Sigmoid colon (tissue), 7 donors: ENCODE results near the gene MEF2A. TPM values are rescaled to one million over a fixed set of nuclear protein-coding genes. Genes with fewer than 3 reads are reported as not detected.
A peak's percentile ranks its signal among the peaks of the same experiment; 100 is the strongest.
"Not testable (repeated sequence)": the region's sequence is repeated elsewhere in the genome, so short reads cannot be mapped to it uniquely, and the experiment has no call there.

ENCODE experiments used
- DNase-seq: peaks from one replicate; pipeline ENCODE4 v3.0.0-alpha.2; 2019
- H3K27ac ChIP-seq, 4 donors: fragments of 200-600 bp; sonication (generic); one replicate each; pipeline ENCODE4 v1.5.1; 2016 to 2019; ENCODE audit warnings: mild to moderate bottlenecking in 1 of 4
- H3K27me3 ChIP-seq, 3 donors: fragments of 200-600 bp; sonication (generic); one replicate each; pipeline ENCODE4 v1.5.1; 2019; ENCODE audit warnings: mild to moderate bottlenecking in 1 of 3
- H3K36me3 ChIP-seq, 4 donors: fragments of 200-600 bp; sonication (generic); one replicate each; pipeline ENCODE4 v1.5.1; 2016 to 2019
- H3K4me1 ChIP-seq, 4 donors: fragments of 200-600 bp; sonication (generic); one replicate each; pipeline ENCODE4 v1.5.1; 2017 to 2019
- H3K4me3 ChIP-seq, 4 donors: fragments of 200-600 bp; sonication (generic); one replicate each; pipeline ENCODE4 v1.5.1; 2017 to 2019; ENCODE audit warnings: mild to moderate bottlenecking in 2 of 4, moderate library complexity in 1 of 4
- H3K9me3 ChIP-seq, 4 donors: fragments of 200-600 bp in 3 of 4; sonication (generic) in 3 of 4; one replicate each; pipeline versions ENCODE4 v1.5.1 to v1.6.1; 2013 to 2019
- CTCF ChIP-seq, 4 experiments: fragments of 450-650 bp in 3 of 4; fragments of 200-600 bp in 1 of 4; IDR thresholded peaks; one replicate each; pipeline ENCODE4 v1.5.1; 2016 to 2019; ENCODE audit warnings: antibody characterized with exemption in 4 of 4, mild to moderate bottlenecking in 3 of 4, moderate library complexity in 2 of 4
- EP300 ChIP-seq, 4 donors: sonication (generic); formaldehyde crosslinking; IDR thresholded peaks; one replicate each; pipeline ENCODE4 v1.6.1; 2017; ENCODE audit warnings: antibody characterized with exemption in 4 of 4
- POLR2A ChIP-seq, 2 donors: fragments of 450-650 bp; IDR thresholded peaks; one replicate each; pipeline ENCODE4 v1.6.1; 2016; ENCODE audit warnings: antibody characterized with exemption in 2 of 2, mild to moderate bottlenecking in 2 of 2, moderate library complexity in 2 of 2
- POLR2AphosphoS5 ChIP-seq, 4 donors: sonication (generic); formaldehyde crosslinking; IDR thresholded peaks; one replicate each; pipeline ENCODE4 v1.6.1; 2017; ENCODE audit warnings: antibody characterized with exemption in 4 of 4
- WGBS, 2 donors: extraction: QIAGEN DNeasy Blood & Tissue Kit; methylation state at CpG; one replicate each; pipeline ENCODE4 v1.1.7; 2013; 5-methylcytosine and 5-hydroxymethylcytosine counted together
- intact Hi-C: fragments of 100-400 bp; cut with DNase I; formaldehyde crosslinking; loops from one replicate; pipeline ENCODE4 v1.15.1; 2023
- polyA plus RNA-seq, 3 donors: library from polyadenylated mRNA; stranded (reverse); fragments of 200-250 nt; gene quantifications; one replicate each; pipeline ENCODE4 v1.2.3, GENCODE V29; 2013
- total RNA-seq, 4 donors: library from RNA; depleted of rRNA; stranded (reverse); fragments of >200 nt; gene quantifications; one replicate each; pipeline ENCODE4 v1.1.0, GENCODE V29; 2016
- donor health status: healthy with polysubstance abuse.
- donor health status: Bipolar disorder and iron deficiency.
- donor health status: healthy.

Gene MEF2A
- total and polyA plus RNA-seq, 7 donors = 11.6 to 123 (median 78.8) TPM

GRCh38 chr15:99732124-99732750 is 166.5 kb downstream of the MEF2A start:
- Histone ChIP-seq H3K9me3 (no peaks in the 10 kb centered on the region), H3K27ac (peak overlapping the region; percentile 87 to 95 (median 90)), H3K4me3 (peak overlapping the region; percentile 59 to 95 (median 90)), H3K27me3 (no peaks in the 10 kb centered on the region), H3K36me3 (peaks cover 0 to 21% (median 6%) of the 10 kb centered on the region in 4 donors), H3K4me1 (peaks cover 0 to 32% (median 20%) of the 10 kb centered on the region in 4 donors)
- TF ChIP-seq EP300 (IDR thresholded peaks at IDR 0.05) (no peak), POLR2AphosphoS5 (IDR thresholded peaks at IDR 0.05) (no peak), CTCF (IDR thresholded peaks at IDR 0.05) (no peak), POLR2A (IDR thresholded peaks at IDR 0.05) (no peak)
- intact Hi-C loops = loop anchor here (10.0 kb wide), 1 partner anchor 457 kb away; no protein-coding TSS in a partner anchor
- no peak for DNase-seq
- WGBS, 2 donors = 27 to 33% methylated on average over 18 of the region's 18 CpGs

GRCh38 chr15:99732751-99733267 is 167.0 kb downstream of the MEF2A start:
- no peaks in the 10 kb centered on the region for H3K9me3 ChIP-seq
- TF ChIP-seq EP300 (IDR thresholded peaks at IDR 0.05) (no peak), POLR2A (IDR thresholded peaks at IDR 0.05) (no peak), POLR2AphosphoS5 (IDR thresholded peaks at IDR 0.05) (no peak), CTCF (IDR thresholded peaks at IDR 0.05) (no peak)
- peaks cover 0 to 17% (median 6%) of the 10 kb centered on the region in 4 donors for H3K36me3 ChIP-seq
- intact Hi-C loops = loop anchor here (10.0 kb wide), 1 partner anchor 458 kb away; no protein-coding TSS in a partner anchor
- peak overlapping the region; percentile 59 to 95 (median 90) for H3K4me3 ChIP-seq
- no peaks in the 10 kb centered on the region for H3K27me3 ChIP-seq
- WGBS, 2 donors = 1% methylated on average over 46 of the region's 46 CpGs
- peaks cover 0 to 32% (median 20%) of the 10 kb centered on the region in 4 donors for H3K4me1 ChIP-seq
- peak; percentile 79 for DNase-seq
- peak overlapping the region; percentile 87 to 95 (median 90) for H3K27ac ChIP-seq

GRCh38 chr15:99733268-99734039 is 167.7 kb downstream of the MEF2A start, which contains the start of gene LYSMD4:
Gene LYSMD4 (minus strand): TSS chr15:99733437. CDS start chr15:99731999, 1,438 bp downstream.
- H3K4me3 ChIP-seq = peak within 1 kb of the TSS; percentile 59 to 95 (median 90)
- WGBS, 2 donors = 3 to 9% methylated on average over 69 of the region's 69 CpGs

GRCh38 chr15:99734040-99734291 is 168.2 kb downstream of the MEF2A start:
- 59 to 92% methylated on average over 13 of the region's 13 CpGs for WGBS, 2 donors
- H3K27me3 ChIP-seq, DNase-seq, H3K9me3 ChIP-seq, H3K36me3 ChIP-seq: not testable (repeated sequence)
- intact Hi-C loops = loop anchor here (10.0 kb wide), 1 partner anchor 459 kb away; no protein-coding TSS in a partner anchor
- Histone ChIP-seq H3K27ac (peak overlapping the region; percentile 87 to 95 (median 90)), H3K4me3 (peak overlapping the region; percentile 37 to 95 (median 90)), H3K4me1 (peaks cover 0 to 32% (median 20%) of the 10 kb centered on the region in 4 donors)

More at GRCh38 chr15:99733268-99734039, 167.7 kb downstream of the MEF2A start, which contains the start of gene LYSMD4:
- intact Hi-C loops = loop anchor here (10.0 kb wide), 1 partner anchor 459 kb away; no protein-coding TSS in a partner anchor
- H3K36me3 ChIP-seq = peaks cover 0 to 10% (median 5%) of the 10 kb centered on the region in 4 donors
- no peaks in the 10 kb centered on the region for H3K9me3 ChIP-seq
- DNase-seq = peak; percentile 99
- peak within 1 kb of the TSS; percentile 87 to 95 (median 90) for H3K27ac ChIP-seq
- peak; percentile 79 to 90 (median 86) for TF ChIP-seq POLR2AphosphoS5 (IDR thresholded peaks at IDR 0.05)
- peak; percentile 18 to 25 for TF ChIP-seq POLR2A (IDR thresholded peaks at IDR 0.05)
- TF ChIP-seq CTCF (IDR thresholded peaks at IDR 0.05) = no peak
- TF ChIP-seq EP300 (IDR thresholded peaks at IDR 0.05) = no peak
- no peaks in the 10 kb centered on the region for H3K27me3 ChIP-seq
- H3K4me1 ChIP-seq = peaks cover 0 to 32% (median 20%) of the 10 kb centered on the region in 4 donors

- intact Hi-C loops = loop anchor here (10.0 kb wide), 1 partner anchor 460 kb away; no protein-coding TSS in a partner anchor
- TF ChIP-seq EP300 (IDR thresholded peaks at IDR 0.05) = no peak
- no peak for TF ChIP-seq POLR2AphosphoS5 (IDR thresholded peaks at IDR 0.05)
- TF ChIP-seq CTCF (IDR thresholded peaks at IDR 0.05) = no peak
- TF ChIP-seq POLR2A (IDR thresholded peaks at IDR 0.05) = no peak
- H3K9me3 ChIP-seq = no peaks in the 10 kb centered on the region
- H3K27ac ChIP-seq = no peak overlapping the region
- H3K4me1 ChIP-seq = peaks cover 0 to 32% (median 19%) of the 10 kb centered on the region in 4 donors
- no peaks in the 10 kb centered on the region for H3K36me3 ChIP-seq
- H3K27me3 ChIP-seq = no peaks in the 10 kb centered on the region
- H3K4me3 ChIP-seq = no peak overlapping the region
- DNase-seq = no peak
- WGBS, 2 donors = 20 to 80% methylated on average over 1 of the region's 1 CpG
Measured at GRCh38 chr15:99734575-99734974, 168.8 kb downstream of the MEF2A start.
